Fibroblast of skin of left biceps (primary cell): ENCODE data around the gene KCNN3.

ENCODE experiments used
- DNase-seq, 2 experiments: peaks; one replicate each; pipeline ENCODE4 v3.0.0-alpha.2; 2013; ENCODE audit warnings: low read depth in 2 of 2

KCNN3 gene

GRCh38 chr1:154860156-154860870, 9.8 kb downstream of the KCNN3 start:
- DNase-seq, result no peak

DNA sequence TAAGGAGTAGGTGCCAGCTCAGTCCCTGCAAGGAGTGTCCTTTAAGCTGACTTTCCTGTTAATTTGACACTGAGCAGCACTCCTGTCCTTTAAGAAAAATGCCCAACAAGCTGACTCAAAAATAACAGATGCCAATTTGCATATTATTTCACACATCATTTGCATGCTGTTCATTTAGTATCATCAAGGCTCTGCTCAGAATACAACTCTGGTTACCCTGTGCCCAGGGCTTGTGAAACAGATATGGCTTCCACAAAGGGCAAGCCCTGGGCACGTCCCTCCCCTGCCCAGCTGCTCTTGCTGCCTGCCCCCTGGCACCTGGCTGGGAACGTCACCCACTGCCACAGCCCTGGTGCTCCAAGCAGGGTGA, 10.3 kb downstream of the KCNN3 start:
- DNase-seq, result no peak

DNA sequence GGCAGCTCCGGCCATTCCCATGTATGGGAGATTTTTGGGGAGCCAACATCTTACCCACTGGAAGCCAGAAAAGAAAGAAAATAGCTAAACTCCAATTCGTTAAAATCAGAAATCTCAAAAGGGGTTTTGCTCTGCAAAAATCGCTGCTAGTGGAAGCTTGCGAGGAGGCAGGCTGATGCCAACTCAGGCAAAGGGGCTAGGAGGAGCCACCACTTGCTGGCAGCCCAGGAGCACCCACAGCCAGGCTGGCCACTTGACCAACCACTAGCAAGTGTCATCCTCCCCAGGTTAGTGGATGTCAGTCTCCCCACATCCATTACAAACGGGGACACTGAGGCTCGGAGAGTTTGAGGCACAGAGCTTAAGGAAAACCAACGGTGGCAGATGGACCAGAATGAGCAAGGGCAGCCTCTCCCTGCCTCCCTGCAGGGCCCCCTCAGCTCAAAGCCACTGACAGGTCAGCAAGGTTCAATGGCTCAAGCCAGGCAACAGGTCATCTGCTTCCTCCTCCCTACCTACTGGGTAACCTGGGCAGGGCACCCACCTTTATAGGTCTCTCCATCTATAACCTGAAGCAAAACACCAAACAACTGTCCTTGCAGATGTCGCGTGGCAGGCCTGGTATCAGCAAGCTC, 10.8 kb downstream of the KCNN3 start:
- no peak for DNase-seq

DNA sequence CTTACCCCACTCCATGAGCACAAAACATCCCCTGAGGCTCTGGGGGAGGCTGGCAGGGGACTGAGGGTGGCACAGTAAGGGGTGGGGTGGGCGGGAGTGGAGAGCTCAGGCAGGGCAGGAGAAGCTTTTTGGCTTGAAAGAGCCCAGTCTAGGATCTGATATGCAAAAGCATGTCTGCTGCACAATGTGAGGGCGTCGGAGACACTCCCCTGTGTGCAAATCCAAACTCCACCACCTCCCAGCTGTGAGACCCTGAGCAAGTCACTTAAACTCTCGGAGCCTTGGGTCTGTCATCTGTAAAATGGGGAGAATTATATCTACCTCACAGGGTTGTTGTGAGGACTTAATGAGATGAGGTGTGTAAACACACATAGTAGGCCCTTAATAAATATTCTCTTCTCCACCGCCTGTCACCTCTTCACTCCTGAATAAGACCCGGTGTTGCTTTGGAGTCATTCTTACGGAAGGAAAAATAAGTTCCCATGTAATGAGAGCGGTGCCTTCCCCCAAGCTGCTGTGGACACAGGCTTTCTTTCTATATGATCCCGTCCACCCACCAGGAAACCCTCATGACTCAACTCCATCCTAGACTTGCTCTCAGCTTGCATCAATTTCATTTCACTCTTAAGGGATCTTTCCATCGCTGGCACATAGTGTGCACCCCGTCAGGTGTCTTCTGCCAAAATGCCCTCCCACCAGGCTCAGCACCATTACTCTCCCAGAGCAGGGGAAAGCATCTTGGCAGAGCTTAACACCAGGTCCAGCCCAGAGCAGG, 12.5 kb downstream of the KCNN3 start:
- DNase-seq, result no peak

- DNase-seq, result no peak
Observed at GRCh38 chr1:154857022-154857421, 13.1 kb downstream of the KCNN3 start.

GRCh38 chr1:154856544-154856943, 13.5 kb downstream of the KCNN3 start:
- DNase-seq, result no peak

DNA sequence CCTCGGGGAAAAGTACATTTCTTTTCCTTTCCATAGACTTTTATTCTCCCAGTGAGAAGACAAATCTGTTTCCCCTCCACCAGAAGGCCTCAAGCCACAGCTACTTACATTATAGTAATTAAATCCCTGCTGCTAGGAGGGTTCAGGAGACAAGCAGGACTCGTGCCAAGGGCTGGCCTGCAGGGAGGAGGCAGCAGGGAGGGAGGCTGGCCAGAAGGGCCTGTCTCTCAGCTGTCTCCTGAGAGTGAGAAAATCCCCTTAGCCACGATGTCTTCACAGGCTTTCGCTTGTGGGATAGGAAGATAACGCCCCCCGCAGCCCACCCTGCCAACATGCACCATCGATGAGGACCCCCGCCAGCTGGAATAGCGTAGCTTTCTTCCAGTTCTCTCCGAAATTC, 14.0 kb downstream of the KCNN3 start:
- no peak for DNase-seq

GRCh38 chr1:154855186-154855851, 14.8 kb downstream of the KCNN3 start:
- no peak for DNase-seq

DNA sequence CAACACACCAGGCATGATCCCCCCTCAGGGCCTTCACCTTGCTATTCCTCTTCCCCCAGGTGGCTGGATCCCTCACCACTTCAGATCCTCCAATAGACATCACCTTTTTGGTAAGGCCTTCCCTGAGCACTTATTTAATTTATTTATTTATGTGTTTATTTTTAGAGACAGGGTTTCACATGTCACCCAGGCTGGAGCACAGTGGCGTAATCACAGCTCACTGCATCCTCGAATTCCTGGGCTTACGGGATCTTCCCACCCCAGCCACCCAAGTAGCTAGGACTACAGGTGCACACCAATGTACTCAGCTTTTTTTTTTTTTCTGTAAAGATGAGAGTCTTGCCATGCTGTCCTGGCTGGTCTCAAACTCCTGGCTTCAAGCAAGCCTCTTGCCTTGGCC, 17.2 kb downstream of the KCNN3 start:
- no peak for DNase-seq

- no peak for DNase-seq
Observed at GRCh38 chr1:154851392-154852177, 18.5 kb downstream of the KCNN3 start.

DNA sequence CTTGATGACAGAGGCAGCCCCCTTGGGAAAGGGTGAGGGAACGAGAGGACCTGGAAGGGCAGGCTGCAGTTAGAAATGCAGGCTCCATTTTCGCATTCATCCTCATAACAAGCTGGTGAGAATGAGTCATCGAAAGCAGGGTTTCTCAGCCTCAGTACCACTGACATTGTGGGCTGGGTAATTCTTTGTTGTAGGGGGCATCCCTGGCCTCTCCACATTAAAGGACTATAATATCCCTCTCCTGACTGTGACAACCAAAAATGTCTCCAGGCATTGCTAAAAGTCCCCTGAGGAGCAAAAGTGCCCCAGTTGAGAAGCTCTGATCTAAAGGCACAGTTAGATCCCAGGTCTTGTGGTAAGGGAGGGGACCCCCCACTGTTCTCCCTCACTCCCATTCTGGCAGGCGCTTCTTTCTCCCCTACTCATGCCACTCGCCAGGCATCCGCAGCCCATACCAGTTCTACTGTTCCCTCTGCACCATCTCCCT, 20.4 kb downstream of the KCNN3 start:
- no peak for DNase-seq

- no peak for DNase-seq
Observed at GRCh38 chr1:154848983-154849382, 21.1 kb downstream of the KCNN3 start.

DNA sequence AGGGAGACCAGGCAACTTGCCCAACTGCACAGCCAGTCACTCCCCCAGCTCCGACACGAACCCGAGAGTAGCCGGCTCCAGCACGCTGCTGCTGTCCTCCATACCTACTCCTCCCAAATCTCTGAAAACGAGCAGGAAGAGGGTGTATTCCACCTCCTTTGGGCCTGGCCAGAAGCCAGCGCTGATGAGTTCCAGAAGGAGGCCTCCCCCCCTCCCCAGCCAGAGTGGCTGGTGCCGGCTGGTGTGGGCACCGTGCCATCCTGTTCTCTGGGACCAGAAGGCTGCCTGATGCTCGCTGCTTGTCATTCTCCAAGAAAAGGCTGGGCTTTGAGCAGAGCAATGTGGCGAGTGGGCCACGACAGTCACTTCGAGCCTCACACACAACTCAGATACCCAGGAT, 22.2 kb downstream of the KCNN3 start:
- DNase-seq, result no peak

DNA sequence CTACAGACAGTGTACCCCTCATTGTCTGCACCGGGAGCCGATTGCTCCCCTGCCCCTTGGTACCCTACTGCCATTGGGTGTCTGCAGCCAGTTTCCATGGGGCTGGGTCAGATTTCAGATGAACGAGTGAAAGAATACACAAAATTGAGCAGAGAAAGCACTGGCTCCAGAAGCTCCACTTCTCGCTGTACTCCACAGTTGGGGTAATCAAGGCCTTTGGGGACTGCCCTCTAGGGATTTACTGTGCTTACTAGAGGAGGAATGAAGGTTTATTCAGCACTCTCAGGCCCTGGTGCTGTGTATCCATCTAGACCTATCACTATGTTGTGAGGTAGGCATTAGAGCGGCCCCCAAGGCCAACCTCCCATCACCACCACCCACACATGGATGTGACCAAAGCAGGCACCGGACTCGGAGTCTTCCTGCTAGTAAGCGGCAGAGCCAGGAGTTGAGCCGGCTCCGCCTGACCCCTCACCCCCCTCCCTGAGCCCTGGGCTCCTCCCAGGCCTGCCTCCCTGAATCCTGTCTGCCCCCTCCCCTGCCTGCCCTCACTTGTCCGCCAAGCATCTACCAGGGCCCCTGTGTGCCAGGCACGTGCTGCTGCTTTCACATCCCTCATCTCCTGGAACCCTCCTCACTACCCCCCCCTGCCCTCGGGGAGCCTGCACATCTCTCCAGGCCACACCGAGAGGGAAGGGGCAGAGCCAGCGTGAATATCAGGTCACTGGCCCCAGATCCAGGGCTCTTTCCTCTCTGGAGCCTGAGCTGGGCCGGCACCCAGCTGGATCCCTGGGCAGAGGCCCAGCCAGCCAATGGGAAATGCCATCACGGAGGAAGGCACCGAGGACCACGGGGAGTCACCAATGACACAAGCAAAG, 23.3 kb downstream of the KCNN3 start:
- no peak for DNase-seq

GRCh38 chr1:154845879-154846278, 24.2 kb downstream of the KCNN3 start:
- no peak for DNase-seq

DNA sequence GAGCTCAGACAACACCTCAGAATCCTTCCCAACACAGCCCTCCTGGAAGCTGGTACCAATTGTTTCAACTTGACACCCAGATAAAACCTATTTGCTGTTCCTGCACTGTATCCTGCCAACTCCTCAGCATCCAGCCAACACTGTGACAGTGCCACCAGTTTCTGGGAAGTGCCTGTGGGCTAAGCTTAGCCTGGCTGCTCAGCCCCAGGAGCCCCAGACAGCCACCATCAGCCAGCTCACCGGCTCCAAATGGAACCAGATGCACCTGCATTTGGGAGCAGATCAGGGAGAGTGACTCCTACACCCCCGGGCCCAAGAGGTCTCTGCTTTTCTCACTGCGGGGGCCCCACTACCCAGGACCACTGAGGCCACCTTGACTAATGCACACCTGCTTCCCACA, 24.9 kb downstream of the KCNN3 start:
- no peak for DNase-seq

GRCh38 chr1:154844297-154844681, 25.8 kb downstream of the KCNN3 start:
- no peak for DNase-seq

- no peak for DNase-seq
Observed at GRCh38 chr1:154843636-154844296, 26.3 kb downstream of the KCNN3 start.

DNA sequence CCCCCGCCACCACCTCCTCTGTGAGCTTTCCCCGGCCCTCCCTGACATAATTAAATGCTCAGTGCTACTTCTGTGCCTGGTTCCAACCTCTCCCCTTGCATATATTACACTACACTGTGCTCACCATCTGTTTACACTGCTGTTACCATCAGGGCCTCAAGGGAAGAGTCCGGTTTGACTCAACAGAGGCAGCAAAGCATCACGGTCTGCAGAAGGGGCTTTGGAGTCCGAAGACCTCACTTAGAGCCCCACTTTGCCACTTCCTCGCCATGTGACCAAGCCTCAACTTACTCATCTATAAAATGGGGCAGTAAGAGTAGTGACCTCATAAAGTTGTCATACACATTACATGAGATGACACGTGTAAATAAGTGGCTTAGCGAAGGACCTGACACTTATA, 27.4 kb downstream of the KCNN3 start:
- DNase-seq, result no peak

- no peak for DNase-seq
Observed at GRCh38 chr1:154841384-154841783, 28.7 kb downstream of the KCNN3 start.
